H1 (cell line): ENCODE measurements around the gene CTSA. TPM values are rescaled to one million over a fixed set of nuclear protein-coding genes. Genes with fewer than 3 reads are reported as not detected.
A peak's percentile ranks its signal among the peaks of the same experiment; 100 is the strongest.

Experiments
- ASH2L ChIP-seq: fragments of 200-600, 300-600 bp; sonication (generic); IDR thresholded peaks from one replicate; pipeline ENCODE4 v1.7.1; 2017; ENCODE audit warnings: low read length
- CBX5 ChIP-seq: fragments of 300-800, 300-1000 bp; sonication (generic); IDR thresholded peaks from 2 replicates; pipeline ENCODE4 v1.7.1; 2016; ENCODE audit warnings: antibody characterized with exemption, low read length, low read depth
- PHF8 ChIP-seq: fragments of 200-600 bp; sonication (generic); conservative IDR thresholded peaks from 2 replicates; pipeline ENCODE4 v1.7.1; 2012; ENCODE audit warnings: low read depth, mild to moderate bottlenecking, inconsistent platforms, low read length, moderate library complexity
- POLR2AphosphoS5 ChIP-seq: IDR thresholded peaks from 2 replicates; pipeline ENCODE4 v1.6.1; 2011; ENCODE audit warnings: low read depth, low read length
- SAP30 ChIP-seq: fragments of 300-600 bp; sonication (generic); IDR thresholded peaks from 2 replicates; pipeline ENCODE4 v1.7.1; 2012; ENCODE audit warnings: low read length, moderate library complexity, mild to moderate bottlenecking, inconsistent platforms; ENCODE audit not compliant: insufficient read depth, insufficient replicate concordance
- SIRT6 ChIP-seq: IDR thresholded peaks from one replicate; pipeline ENCODE4 v1.7.1; 2012; ENCODE audit warnings: low read length, inconsistent platforms
- SP2 ChIP-seq: IDR thresholded peaks from 2 replicates; pipeline ENCODE4 v1.6.1; 2012; ENCODE audit warnings: mild to moderate bottlenecking, low read length, inconsistent platforms
- polyA plus RNA-seq, 7 experiments: library from polyadenylated mRNA; depleted of rRNA in 3 of 7; stranded (reverse) in 5 of 7; unstranded in 2 of 7; fragments of >200 nt in 5 of 7; fragments of 200-250 nt in 2 of 7; gene quantifications; 1 replicate in 5 of 7; 2 replicates in 1 of 7; 4 replicates in 1 of 7; pipeline versions ENCODE4 v1.2.1 to v1.2.3, GENCODE V29; 2011 to 2013; ENCODE audit warnings: missing spikeins in 2 of 7, mixed read lengths in 2 of 7
- total RNA-seq: library from RNA; stranded (reverse); fragmentation: NEBNext Ultra II Directional; extraction: Animal tissue kit (Norgen Biotek cat#: 25700); gene quantifications from 2 replicates; pipeline ENCODE4 v1.2.1, GENCODE V29; 2021
- TF ChIP-seq, protein P1 (sequence below): fragments of 300-600 bp; sonication (generic); IDR thresholded peaks from 2 replicates; pipeline ENCODE4 v1.7.1; 2012; ENCODE audit warnings: low read length, moderate library complexity, mild to moderate bottlenecking, inconsistent platforms; ENCODE audit not compliant: insufficient replicate concordance

Gene CTSA
- total and polyA plus RNA-seq, 2 of the 8 experiments (the other 6 are each of a cell fraction or from before 2014, with no cell fraction given): 49.7 to 74.0 TPM

DNA sequence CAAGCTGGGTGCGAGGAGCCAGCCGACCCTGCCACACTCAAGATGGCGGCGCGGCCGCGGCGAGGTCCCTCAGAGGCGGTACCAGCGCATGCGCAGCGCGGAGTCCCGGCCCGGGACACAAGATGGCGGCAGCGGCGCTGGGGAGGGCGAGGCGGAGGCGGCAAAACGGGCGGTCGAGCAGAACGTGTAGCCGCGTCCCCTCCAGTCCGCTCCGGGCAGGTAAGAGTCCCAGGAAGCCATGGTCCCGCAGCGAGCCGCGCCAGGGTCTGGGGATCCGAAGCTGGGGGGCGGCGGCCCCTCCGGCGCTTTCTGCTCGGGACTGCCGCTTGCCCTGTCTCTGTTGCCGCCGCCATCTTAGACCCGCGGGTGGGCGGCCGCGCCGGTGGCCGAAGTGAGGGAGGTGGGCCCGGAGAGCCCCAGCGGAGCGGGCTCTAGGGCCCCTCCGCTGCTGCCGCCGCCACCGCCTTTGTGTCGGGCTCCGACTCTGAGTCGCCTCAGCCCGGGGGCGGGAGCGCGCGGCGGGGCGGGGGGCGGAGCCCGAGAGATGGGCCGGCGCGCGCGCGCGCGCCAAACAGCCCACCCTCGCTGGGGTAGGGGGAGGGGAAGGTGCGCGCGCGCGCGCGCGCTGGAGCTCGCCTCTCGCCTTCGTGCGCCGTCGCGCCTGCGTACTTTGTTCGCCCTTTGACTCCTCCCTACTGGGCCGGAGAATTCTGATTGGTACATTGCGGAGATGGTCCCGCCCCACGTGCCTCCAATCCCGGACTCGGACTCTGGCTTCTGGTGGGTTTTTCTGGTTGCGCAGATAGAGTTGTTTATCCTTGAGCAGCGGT lies 43.7 kb downstream of the CTSA start, which contains the start of gene PCIF1 (continued):
- TF ChIP-seq SAP30: no peak
- peak; percentile 71 for TF ChIP-seq SIRT6
- TF ChIP-seq CBX5: no peak
- peak; percentile 90 for TF ChIP-seq POLR2AphosphoS5
- TF ChIP-seq, protein P1, sequence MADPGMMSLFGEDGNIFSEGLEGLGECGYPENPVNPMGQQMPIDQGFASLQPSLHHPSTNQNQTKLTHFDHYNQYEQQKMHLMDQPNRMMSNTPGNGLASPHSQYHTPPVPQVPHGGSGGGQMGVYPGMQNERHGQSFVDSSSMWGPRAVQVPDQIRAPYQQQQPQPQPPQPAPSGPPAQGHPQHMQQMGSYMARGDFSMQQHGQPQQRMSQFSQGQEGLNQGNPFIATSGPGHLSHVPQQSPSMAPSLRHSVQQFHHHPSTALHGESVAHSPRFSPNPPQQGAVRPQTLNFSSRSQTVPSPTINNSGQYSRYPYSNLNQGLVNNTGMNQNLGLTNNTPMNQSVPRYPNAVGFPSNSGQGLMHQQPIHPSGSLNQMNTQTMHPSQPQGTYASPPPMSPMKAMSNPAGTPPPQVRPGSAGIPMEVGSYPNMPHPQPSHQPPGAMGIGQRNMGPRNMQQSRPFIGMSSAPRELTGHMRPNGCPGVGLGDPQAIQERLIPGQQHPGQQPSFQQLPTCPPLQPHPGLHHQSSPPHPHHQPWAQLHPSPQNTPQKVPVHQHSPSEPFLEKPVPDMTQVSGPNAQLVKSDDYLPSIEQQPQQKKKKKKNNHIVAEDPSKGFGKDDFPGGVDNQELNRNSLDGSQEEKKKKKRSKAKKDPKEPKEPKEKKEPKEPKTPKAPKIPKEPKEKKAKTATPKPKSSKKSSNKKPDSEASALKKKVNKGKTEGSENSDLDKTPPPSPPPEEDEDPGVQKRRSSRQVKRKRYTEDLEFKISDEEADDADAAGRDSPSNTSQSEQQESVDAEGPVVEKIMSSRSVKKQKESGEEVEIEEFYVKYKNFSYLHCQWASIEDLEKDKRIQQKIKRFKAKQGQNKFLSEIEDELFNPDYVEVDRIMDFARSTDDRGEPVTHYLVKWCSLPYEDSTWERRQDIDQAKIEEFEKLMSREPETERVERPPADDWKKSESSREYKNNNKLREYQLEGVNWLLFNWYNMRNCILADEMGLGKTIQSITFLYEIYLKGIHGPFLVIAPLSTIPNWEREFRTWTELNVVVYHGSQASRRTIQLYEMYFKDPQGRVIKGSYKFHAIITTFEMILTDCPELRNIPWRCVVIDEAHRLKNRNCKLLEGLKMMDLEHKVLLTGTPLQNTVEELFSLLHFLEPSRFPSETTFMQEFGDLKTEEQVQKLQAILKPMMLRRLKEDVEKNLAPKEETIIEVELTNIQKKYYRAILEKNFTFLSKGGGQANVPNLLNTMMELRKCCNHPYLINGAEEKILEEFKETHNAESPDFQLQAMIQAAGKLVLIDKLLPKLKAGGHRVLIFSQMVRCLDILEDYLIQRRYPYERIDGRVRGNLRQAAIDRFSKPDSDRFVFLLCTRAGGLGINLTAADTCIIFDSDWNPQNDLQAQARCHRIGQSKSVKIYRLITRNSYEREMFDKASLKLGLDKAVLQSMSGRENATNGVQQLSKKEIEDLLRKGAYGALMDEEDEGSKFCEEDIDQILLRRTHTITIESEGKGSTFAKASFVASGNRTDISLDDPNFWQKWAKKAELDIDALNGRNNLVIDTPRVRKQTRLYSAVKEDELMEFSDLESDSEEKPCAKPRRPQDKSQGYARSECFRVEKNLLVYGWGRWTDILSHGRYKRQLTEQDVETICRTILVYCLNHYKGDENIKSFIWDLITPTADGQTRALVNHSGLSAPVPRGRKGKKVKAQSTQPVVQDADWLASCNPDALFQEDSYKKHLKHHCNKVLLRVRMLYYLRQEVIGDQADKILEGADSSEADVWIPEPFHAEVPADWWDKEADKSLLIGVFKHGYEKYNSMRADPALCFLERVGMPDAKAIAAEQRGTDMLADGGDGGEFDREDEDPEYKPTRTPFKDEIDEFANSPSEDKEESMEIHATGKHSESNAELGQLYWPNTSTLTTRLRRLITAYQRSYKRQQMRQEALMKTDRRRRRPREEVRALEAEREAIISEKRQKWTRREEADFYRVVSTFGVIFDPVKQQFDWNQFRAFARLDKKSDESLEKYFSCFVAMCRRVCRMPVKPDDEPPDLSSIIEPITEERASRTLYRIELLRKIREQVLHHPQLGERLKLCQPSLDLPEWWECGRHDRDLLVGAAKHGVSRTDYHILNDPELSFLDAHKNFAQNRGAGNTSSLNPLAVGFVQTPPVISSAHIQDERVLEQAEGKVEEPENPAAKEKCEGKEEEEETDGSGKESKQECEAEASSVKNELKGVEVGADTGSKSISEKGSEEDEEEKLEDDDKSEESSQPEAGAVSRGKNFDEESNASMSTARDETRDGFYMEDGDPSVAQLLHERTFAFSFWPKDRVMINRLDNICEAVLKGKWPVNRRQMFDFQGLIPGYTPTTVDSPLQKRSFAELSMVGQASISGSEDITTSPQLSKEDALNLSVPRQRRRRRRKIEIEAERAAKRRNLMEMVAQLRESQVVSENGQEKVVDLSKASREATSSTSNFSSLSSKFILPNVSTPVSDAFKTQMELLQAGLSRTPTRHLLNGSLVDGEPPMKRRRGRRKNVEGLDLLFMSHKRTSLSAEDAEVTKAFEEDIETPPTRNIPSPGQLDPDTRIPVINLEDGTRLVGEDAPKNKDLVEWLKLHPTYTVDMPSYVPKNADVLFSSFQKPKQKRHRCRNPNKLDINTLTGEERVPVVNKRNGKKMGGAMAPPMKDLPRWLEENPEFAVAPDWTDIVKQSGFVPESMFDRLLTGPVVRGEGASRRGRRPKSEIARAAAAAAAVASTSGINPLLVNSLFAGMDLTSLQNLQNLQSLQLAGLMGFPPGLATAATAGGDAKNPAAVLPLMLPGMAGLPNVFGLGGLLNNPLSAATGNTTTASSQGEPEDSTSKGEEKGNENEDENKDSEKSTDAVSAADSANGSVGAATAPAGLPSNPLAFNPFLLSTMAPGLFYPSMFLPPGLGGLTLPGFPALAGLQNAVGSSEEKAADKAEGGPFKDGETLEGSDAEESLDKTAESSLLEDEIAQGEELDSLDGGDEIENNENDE: no peak
- TF ChIP-seq ASH2L: peak; percentile 78
- TF ChIP-seq SP2: peak; percentile 22; the same call in 1 of the 2 replicates
- peak; percentile 100 for TF ChIP-seq PHF8
